NB4 (cell line): Measurements from ENCODE around the gene TRIM39.

ENCODE experiments used
- CTCF ChIP-seq: IDR thresholded peaks from one replicate; pipeline ENCODE4 v1.5.1; 2012; ENCODE audit warnings: low read depth, low read length
- POLR2A ChIP-seq: IDR thresholded peaks from 2 replicates; pipeline ENCODE4 v1.6.1; 2011; ENCODE audit warnings: mild to moderate bottlenecking; ENCODE audit not compliant: insufficient read length; ENCODE audit errors: extremely low read depth

- no peak for TF ChIP-seq CTCF
- TF ChIP-seq POLR2A, result no peak
These were observed 562 bp downstream of the TRIM39 start for GRCh38 chr6:30327232-30327746.
